ENCODE results near the gene PDZRN4.
"Not testable (repeated sequence)": the region's sequence is repeated elsewhere in the genome, so short reads cannot be mapped to it uniquely, and the experiment has no call there.

The PDZRN4 gene

DNA sequence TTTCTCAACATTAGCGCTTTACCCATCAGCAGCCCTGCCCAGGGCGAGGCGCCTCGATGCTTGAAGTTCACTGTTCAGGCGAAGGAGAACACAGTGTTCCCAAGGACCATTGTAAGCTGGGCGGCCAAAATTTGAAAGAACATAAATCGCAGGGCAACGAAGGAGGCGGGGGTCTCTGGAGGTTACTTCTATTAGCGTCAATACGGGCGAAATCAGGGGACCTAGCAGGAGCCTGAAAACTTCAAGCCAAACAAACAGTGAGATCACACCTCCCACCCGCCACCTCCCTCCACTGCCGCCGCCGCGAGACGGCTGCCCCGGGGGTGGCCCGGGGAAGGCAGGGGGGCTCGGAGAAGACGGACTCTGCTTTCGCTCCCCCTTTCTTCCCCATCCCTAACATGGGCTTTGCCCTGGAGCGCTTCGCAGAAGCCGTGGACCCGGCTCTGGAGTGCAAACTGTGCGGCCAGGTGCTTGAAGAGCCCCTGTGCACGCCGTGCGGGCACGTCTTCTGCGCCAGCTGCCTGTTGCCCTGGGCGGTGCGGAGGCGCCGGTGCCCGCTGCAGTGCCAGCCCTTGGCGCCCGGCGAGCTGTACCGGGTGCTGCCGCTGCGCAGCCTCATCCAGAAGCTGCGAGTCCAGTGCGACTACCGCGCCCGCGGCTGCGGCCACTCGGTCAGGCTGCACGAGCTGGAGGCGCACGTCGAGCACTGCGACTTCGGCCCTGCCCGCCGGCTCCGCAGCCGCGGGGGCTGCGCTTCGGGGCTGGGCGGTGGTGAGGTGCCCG, at the start of gene PDZRN4:
PDZRN4 (plus strand) TSS at position 263 of the 783 bp plus-strand sequence.
- DNase-seq: no peak

DNA sequence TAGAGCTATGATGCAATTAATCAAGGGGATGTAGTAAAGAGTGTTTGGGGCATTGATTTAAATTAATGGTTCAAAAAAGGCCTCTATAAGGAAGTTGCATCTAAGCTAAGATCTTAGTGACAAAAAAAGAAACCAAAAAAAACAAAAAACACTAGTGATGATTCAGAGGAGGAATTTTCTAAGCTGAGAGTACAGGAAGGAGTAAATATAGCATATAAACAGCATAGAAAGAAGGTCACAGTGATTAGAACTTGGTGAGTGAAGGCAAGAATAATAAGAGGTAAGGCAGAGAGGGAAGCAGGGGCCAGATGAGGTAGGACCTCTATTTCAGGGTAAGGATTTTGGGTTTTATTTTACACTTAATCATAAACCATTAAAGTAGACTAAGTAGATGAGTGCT, 48.0 kb upstream of the PDZRN4 start:
- DNase-seq: no peak

DNA sequence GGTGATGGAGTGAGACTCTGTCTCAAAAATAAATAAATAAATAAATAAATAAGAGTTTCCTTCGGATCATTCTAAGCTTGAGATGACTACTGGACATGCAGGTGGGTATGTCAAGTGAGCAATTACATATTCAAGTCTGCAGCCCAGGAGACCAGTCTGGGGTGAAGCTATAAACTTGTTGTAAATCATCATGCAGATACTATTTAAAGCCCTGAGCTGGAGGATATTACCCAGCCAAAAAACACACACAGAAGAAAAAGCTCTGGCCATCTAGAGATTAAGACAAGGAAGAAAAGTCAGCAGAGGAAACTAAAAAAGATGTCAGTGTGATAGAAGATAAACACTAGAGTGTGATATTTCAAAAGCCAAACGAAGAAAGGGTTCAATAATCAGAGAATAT, 47.0 kb upstream of the PDZRN4 start:
- DNase-seq: no peak

DNA sequence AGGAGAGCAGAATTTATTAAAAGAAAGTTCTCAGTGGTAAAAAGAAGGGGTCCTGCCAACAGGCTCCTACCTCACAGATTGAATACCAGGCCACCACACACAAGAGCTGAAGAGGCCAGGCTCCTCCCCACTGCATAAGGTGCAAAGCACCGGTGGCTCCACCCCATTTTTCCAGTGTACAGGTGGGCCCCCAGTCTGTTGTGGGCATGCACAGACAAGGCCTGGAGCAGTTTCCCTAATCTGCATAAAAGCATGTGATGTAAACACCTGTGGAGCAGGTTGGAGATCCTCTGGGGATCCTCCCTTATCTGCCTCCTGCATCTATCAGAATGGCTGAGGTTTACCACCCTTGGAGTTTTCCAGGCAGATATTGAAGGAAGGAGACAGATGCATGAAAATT, 45.7 kb upstream of the PDZRN4 start:
- DNase-seq: no peak

DNA sequence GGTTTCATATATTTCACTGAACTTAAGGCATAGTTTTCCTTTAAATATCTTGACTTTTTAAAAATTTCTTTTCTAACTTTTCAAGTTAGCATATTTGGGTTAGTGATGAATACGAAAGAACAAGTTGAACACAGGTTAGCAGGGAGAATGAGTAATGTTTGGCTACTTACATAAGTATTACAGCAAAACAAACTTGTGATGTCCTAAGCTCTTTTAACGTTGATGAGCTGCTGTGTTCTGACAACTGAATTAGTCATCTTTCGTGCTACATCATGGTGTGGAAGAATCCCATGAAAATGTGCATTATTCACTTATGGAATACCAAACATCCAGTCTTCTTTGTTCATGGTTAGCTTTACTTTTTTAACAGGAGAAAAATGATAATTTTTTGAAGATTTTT, 36.3 kb upstream of the PDZRN4 start:
- no peak for DNase-seq

DNA sequence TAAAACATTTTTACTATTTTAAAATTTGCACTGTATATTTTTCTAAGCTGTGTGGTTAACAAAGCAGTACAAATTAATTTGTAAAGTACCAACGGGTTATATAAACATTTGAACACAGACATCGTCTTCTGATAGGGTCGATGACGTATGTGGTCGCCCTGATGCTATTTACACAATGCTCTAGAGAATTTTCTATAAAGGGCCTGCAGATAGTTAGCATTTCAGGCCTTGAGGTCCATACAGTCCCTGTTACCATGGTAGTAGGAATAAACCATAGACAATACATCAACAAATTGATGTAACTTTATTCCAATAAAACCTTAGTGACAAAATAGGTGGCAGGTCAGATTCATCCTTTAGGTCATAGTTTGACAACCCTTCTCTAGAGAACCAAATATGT, 25.7 kb upstream of the PDZRN4 start:
- no peak for DNase-seq

DNA sequence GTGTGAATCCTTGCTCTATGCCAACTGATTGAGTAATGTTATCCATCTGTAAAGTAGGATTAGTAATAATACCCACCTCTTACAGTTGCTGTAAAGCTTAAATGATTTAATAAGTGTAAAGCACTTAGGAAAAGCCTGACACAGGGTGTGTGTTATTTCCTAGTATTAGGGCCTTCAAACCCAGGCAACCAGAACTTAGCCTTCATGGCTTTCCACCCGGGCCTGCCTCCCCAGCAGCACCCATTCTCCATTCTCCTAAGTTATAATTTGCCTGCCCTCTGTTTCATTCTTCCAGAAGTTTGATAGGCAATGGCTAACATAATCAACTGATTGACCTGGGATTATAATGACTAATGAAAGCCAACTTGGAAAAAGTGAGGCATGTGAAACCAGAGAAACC, 20.4 kb upstream of the PDZRN4 start:
- no peak for DNase-seq

DNA sequence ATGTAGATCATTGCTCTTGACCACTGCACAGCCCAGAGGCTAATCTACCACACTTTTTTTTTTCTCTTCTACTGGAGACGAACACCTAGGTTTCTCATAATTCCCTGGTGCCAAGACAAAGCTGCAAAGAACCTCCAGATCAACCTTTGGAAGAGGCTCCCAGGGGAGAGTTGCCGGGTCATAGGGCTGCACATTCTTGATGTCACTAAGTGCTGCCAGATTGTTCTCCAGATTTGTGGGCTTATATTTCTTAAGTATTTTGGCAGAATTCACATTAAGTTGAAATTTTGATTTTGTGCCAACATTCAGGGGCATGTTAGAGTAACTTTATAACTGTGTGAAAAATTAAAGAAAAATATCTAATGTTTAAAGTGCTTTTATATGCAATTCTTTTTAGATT, 13.5 kb upstream of the PDZRN4 start:
- no peak for DNase-seq

DNA sequence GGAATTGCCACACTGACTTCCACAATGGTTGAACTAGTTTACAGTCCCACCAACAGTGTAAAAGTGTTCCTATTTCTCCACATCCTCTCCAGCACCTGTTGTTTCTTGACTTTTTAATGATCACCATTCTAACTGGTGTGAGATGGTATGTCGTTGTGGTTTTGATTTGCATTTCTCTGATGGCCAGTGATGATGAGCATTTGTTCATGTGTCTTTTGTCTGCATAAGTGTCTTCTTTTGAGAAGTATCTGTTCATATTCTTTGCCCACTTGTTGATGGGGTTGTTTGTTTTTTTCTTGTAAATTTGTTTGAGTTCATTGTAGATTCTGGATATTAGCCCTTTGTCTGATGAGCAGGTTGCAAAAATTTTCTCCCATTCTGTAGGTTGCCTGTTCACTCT, 8.6 kb upstream of the PDZRN4 start:
- DNase-seq: not testable (repeated sequence)

DNA sequence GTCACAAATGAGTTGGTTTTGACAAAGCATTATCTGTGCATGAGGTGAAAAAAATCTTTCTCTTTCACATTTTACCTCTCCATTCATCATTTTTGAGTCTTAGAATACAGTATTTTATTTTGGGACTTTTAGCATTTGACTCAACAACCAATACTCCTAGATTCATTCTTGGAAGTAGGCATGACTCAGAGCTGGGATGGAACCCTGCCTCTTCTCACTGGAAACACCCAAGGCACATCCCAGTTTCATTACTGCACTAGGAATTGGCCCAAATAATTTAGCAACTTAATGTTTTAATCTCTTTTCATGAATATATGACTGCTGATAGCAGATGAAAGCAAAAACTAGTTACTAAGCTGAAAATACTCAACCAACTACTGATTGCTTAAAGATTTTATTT, 3.3 kb upstream of the PDZRN4 start:
- DNase-seq: no peak

DNA sequence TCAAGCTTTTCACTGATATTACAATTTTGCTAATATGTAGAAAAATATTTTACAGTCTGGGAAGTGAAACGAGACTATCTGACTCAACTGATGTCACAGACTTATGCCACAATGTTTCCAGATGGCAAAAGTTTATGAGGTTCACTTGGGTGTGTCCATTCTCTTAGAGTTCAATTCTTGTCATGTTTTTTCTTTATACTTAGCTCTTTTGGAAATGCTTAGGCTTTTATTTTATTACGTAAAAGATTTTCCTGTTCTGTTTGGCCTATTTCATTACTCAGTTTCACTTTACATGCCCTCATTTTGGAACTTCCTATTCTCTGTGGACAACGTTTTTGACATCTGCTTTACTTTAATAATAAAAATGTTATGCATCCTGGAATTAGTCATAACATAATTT, 2.1 kb upstream of the PDZRN4 start:
- DNase-seq: no peak

DNA sequence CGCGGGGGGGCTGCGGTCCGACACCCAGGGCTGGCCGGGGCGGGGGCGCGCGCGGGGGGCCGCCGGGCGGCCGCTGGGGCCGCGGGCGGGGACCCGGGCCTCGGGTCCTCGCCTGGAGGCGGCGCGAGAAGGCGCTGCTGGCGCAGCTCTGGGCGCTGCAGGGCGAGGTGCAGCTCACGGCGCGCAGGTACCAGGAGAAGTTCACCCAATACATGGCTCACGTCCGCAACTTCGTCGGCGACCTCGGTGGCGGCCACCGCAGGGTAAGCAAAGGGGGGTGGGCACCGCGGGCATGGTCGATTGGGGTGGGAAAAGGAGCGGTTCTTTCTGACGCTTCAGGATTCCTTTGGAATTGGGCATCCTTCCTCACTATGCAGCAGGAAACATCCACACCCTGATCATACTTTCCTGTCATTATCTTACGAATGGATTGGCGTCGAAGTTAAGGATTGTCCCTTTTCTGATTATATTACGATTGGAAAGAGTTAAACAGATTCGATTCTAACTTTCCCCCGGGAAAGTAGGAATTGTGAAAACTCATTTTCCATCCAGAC, 798 bp downstream of the PDZRN4 start:
- no peak for DNase-seq

DNA sequence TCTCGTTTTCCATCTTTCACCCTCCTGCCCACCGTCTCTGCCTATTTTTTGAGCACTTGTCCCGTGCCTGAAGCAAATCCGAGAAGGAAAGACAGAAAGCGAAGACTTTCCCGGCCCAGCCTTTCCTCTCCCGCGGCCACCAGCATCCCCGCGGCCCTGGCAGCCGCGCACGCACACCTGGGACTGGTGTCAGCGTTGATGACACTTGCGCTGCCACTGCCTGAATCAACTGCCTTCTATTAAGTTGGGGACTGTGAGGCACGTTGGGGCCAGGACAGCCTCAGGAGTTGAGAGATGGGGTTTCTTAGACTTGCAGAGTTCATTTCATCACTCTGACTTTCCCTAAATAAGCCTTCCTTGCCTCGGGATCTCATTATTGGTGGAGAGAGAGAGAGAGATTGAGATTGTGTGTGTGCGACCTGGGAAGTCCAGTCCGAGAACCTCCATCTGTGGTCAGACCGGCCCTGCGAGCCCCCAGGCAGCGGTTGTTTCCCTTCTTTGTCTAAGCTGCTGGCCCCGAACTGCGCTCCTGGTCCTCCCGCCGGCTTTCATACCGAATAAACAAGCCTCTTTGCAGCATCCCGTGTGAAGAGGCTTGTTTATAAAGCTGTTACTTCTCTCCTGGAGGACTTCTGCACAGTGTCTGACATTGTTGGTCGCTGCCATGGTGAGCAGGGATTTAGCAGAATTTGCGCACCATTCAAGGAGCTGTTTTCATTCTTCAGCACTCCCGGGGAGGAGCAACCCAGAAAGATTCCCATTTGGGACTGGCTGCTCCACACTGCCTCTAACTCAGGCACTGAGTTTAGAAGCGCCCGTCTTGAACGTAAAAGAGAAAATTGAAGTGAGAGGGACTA, 1.5 kb downstream of the PDZRN4 start:
- no peak for DNase-seq

DNA sequence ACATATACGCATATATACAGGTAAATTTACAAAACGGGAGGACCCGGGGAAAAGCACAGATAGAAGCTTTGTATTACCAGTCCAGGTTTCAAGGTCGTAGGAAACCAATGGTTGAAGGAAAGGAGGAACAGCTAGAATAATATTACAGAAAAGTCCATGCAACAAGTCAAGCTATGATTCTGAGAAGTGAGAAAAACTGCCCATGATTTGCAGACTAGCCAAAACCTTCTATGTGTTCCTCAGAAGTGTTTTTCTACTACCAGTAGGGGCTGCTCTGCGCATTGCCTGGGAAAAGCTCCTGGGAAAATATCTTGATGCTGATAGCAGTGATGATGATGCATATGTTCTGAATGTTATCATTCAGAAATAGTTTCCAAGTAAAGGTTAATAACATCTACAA, 2.2 kb downstream of the PDZRN4 start:
- no peak for DNase-seq

DNA sequence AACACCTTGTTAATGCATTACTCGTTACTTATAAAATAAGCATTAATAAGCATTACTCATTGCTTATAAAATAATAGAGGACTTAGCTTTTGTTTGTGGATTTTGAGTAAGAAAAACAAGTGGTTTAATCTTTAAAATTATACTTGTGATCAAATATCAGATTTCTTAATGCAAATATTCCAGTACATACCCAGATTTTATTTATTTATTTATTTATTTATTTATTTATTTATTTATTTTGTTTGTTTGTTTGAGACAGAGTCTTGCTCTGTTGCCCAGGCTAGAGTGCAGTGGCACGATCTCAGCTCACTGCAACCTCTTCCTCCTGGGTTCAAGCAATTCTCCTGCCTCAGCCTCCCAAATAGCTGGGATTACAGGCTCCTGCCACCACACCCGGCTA, 3.4 kb downstream of the PDZRN4 start:
- not testable (repeated sequence) for DNase-seq

DNA sequence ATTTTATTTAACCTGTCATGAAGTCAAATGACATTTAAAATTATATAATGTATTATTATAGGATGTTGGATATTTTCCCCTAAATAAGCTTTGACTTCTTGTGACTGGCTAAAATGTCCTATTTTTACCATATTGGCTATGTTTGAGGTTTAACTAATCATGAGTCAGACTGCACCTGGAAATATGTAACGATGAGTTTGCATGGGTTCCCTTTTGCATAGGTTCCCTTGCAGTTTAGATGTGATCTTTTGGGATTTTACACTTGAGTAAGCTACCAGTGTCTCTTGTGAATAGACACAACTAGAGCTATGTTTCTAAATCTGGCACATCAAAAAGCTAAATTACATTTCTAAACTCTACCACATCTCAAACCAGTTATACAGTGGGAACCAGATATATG, 5.2 kb downstream of the PDZRN4 start:
- no peak for DNase-seq

DNA sequence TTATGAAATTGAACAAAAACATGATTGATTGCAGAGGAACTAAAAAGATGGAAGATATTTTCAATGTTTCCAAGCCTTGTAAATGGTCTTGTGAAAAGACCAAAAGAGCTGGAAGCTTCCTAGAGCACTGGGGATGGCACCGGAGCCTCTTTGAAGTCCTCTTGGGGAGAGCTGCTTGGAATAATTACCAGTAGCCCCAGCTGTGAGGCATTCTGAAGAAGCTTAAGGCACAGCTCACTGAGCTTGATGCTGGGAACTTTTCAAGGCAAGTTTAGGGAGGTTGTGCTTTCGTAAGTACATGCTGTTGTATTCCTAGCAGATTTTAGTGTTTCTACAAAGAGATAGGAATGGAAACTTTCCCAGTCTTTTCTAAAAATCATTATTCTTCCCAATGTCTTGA, 13.9 kb downstream of the PDZRN4 start:
- no peak for DNase-seq

DNA sequence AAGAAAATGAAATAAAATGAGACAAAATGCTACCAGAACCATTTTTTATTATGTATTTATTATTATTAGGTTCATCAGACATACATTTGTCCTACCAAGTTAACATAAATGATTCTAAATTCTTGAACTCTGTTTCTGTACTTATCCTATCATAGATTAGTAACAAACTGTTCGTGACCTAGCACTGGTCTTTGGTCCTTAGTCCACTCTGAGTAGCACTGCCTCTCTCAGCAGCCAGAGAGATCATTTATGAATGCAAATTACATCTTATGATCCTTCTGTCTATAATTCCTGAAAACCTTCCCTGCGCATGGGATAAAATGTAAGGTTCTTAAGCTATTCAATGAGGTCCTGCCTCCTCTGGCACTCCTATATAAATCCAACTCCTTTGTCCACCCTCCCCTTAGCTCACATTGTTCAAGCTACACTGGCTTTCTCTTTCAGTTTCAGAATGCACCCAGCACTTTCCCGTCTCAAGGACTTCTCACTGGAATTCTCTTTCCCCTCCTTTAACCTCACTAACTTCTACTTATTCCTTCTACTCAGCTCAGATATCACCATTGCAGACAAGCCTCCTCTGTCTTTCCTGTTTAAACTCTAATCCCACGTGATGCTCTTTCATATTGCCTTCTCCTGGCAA, 17.1 kb downstream of the PDZRN4 start:
- no peak for DNase-seq

DNA sequence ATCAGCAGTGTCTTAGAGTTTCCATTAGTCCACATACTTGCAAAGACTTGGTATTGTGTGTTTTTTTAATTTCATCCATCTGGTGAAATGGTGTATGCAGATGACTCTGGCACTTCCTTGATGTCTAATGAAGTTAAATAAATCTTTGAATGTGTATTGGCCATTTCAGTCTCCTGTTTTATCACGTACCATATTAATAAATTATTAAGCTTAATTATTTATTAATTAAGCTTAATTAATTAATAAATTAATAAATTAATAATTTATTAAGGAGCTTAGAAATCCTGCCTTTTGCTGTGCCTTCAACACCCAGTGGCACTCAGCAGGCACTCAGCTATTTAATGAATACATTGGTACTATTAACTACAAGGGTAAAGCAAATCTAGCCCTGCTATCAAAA, 18.2 kb downstream of the PDZRN4 start:
- no peak for DNase-seq

DNA sequence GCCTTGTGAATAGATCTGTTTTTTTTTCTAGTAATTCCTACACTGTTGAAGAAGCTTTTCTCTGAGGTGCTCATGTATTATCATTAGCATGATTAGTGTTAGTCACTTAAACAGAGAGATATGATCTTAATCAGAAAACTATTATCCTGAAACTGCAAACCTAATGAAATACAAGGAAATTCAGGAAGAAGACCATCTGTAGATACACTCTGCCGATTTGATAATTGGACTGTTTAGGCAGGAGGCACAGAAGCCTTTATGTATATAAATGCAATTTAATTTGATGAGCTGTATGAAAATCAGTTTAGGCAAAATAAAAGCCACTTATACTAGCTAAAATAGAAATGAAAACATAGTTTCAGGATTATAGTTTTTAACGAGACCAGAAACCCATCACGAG, 23.3 kb downstream of the PDZRN4 start:
- no peak for DNase-seq

DNA sequence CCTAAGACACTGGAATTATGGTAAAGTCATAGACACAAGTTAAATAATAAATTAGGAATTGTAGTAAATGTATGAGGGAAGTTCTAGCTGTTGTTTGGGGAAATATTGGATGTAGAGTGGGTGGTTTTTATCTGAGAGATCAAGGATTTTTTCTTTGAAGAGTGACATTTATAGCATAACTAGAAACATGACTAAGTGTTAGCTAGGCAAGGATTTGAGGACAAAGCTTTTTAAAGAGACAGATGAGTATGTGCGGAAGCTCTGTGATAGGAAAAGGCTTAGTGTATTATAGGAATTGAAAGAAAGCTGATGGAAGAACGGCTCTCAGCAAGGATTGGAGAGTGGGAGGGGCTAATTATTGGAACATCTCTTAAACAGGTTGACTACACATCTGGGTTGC, 24.5 kb downstream of the PDZRN4 start:
- DNase-seq: no peak

DNA sequence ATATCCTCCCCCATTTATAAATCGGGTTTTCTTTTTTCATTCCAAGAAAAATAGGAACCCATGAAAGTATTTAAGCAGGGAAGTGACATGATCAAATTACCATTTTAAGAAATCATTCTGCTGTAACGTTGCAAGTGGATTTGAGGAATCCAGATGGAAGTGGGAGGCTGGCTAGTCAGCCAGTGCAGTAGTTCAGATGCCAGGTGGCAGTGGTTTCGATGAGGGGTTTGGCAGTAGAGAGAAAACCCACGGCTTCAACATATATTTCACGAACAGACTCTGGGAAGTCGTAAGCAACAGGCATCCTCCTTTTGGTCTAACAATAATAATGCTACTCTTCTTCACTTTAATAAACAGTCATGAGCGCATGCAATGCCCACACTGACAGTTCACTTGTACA, 25.0 kb downstream of the PDZRN4 start:
- DNase-seq: no peak

DNA sequence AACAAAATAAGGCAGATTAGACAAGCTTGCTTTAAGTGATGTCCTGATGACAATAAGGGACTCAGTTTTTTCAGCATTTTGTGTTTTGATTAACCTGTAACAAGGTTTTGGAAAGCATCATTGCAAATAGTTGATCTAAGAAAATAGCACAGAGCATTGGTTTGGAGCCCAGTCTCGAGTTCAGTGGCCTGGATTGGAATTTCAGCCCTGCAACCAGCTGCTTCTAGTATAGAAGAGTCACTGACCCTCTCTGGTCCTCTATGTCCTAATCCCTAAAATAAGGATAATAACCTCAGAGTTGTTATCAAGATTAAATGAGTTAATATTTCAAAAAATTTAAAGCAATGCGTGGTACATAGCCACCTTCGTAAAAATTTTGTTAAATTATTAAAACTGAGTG, 25.5 kb downstream of the PDZRN4 start:
- no peak for DNase-seq

DNA sequence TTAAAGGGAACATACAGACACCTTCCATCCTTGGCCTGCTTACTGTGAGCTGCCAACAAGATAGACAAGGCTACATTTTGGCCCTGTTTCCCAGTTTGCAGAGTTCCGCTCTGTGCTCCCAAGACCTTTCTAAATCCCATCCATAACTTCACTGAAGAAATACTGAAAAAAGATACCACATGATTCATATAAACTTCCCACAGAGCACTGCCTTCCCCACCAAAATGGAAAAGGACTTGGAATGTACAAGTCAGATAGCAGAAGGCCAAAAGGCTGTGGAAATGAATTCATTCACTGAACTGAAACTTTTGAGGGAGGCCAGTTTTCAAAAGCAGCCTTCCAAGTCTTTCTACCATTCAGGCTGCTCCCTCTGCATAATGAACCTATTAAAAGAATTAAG, 29.6 kb downstream of the PDZRN4 start:
- DNase-seq: no peak
